Limb (tissue), 2 donors: ENCODE measurements around the gene RABGAP1L.
A peak's percentile ranks its signal among the peaks of the same experiment; 100 is the strongest.

Experiments used
- DNase-seq, 2 donors: peaks; one replicate each; pipeline ENCODE4 v3.0.0-alpha.2; 2016; ENCODE audit errors: extremely low spot score in 2 of 2

Gene RABGAP1L

GRCh38 chr1:174746024-174746808 is 586.9 kb downstream of the RABGAP1L start:
- DNase-seq, result no peak

DNA sequence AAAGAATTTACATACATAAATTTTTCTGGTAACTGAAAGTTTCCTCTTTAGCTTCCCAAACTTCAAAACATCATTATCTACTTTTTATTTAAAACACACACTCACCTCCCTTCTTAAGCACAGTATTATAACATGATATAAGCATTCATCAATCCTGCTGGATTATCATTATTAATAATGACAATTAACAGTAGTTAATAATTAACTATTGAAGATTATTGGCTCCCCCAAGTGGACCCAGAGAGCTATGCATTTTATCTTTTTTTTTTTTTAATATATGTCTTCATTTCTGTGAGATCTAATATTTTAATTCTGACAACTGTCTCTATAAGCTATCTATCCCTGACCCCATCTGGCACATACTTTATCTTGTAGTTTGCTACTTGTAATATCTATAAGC is 588.3 kb downstream of the RABGAP1L start:
- DNase-seq, result no peak

GRCh38 chr1:174748586-174748985 is 589.3 kb downstream of the RABGAP1L start:
- no peak for DNase-seq

GRCh38 chr1:174753131-174753530 is 593.8 kb downstream of the RABGAP1L start:
- no peak for DNase-seq

DNA sequence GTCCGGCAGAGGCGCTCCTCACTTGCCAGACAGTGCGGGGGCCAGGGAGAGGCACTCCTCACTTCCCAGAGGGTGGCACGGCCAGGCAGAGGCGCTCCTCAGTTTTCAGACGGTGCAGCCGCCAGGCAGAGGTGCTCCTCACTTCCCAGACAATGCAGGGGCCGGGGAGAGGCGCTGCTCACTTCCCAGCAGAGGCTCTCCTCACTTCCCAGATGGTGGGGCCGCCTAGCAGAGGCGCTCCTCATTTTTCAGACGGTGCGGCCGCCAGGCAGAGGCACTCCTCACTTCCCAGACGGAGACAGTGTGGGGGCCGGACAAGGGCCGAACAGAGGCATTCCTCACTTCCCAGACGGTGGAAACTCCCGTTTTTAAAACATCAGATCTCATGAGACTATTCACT is 602.0 kb downstream of the RABGAP1L start:
- DNase-seq, result peak in 1 of 2 donors; percentile 33

DNA sequence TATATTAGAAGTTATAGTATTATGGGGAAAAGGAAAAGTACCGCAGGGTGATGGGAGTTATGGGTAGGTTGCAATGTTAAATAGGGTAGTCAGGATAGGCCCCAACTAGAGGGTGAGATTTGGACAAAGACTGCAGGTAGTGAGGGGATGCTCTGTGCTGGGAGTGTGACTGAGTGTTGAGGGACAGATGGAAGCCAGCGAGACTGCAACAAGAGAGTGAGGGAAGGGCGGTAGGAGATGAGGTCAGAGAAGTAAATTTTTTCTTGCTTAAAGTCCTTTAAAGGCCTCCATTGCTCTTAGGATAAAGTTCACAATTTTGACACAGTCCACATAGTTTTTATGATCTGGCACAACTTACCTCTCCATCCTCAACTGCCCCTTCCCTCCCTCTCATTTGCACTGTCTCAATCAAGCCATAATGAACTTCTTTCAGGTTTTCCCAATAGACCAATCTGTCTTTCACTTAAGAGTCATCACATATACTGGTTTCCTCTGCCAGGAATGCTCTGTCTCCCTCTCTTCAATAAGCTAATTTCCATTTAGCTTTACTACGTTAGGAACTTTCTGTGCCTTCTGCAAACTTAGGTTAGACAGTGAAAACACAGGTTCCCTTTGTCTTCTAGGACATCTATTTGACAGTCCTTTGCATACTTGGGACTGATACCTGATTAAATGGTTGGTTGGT is 602.7 kb downstream of the RABGAP1L start:
- no peak for DNase-seq

DNA sequence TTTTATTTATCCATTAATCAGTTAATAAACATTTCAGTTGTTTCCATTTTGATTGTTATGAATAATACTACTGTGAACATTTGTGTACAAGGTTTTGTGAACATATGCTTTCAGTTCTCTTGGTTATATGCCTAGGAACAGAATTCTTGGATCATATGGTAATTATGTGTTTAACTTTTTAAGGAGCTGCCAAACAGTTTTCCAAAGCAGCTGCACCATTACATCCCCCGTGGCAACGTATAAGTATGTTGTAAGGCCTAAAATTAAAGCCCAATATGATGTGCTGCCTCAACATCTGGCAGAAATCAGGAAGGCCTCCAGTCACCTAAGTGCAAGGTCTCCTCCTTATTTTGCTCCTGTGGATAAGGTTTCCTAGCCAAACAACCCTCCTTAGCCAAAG is 604.9 kb downstream of the RABGAP1L start:
- peak in 1 of 2 donors; percentile 44 for DNase-seq

DNA sequence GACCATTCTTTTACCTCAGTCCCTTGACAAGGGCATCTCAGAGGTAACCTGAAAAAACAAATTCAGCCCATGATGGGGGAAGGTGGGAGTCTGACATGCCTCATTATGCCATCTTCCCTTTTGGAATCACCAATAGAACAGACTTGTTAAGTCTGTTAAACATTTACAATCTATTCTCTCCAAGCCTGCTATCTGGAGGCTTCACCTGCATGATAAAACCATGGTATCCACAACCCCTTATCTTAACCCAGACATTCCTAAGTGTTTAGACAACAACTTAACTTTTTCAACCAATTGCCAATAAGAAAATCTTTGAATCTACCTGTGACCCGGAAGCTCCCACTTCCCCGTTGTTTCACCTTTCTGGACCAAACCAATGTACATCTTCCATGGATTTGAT is 607.4 kb downstream of the RABGAP1L start:
- DNase-seq, result no peak

DNA sequence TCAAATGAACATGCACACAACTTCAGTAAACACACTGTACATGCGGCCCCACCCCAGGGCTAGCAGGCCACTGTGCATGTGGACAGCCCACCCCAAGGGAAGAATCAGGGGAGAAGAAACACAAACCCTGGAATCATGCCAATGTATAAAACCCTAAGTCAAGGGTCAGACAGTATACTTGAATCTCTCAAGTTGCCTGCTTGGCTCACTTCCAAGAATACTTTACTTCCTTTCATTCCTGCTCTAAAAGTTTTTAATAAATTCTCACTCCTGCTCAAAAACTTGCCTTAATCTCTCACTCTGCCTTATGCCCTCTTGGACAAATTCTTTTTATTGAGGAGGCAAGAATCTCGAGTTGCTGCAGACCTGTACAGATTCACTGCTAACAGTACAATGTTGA is 609.2 kb downstream of the RABGAP1L start:
- no peak for DNase-seq

GRCh38 chr1:174768949-174769348 is 609.6 kb downstream of the RABGAP1L start:
- no peak for DNase-seq

DNA sequence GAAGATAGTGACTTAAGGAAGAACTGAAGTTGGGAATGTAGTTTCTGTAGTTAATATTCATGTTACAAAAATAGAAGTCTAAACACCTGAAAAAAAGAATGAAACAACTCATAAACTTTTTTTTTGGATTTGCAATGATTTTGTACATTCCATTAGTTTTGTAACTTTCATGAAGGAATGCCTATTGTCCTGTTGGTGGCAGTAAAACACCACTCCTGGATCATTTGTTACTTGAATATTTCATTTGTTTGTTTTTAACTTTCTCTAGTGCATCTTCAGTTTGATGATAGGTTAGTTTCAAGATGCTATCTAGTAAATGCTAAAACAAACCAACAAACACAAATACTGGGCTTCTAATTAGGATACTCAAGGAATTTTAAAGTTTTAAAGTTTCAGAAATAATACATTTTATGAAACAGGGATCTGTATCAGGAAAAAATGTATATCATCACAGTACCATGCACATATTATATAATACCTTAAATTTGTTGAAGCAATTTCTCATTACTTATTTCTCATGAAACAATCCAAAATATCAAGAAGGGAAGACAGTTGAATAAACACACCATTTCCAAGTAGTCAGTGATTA is 610.7 kb downstream of the RABGAP1L start:
- DNase-seq, result peak in 1 of 2 donors; percentile 67

GRCh38 chr1:174775621-174776020 is 616.3 kb downstream of the RABGAP1L start:
- no peak for DNase-seq

DNA sequence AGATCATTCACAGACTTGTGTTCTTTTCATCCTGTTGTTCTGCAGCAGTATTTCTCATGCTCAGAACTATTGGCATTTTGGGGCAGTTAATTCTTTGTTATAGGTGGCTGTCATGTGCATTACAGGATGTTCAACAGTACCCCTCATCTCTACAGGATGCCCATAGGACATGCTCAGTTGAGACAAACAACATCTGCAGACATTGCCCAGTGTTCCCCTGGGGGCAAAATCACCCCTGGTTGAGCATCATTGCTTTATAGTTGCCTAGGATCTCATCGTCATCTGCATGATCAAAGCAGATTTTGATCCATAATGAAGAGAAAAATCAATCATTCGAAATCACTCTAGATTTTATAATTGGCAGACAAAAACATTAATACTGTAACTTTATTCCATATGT is 617.9 kb downstream of the RABGAP1L start:
- DNase-seq, result no peak

- no peak for DNase-seq
These were observed 626.2 kb downstream of the RABGAP1L start for GRCh38 chr1:174785510-174785909.

DNA sequence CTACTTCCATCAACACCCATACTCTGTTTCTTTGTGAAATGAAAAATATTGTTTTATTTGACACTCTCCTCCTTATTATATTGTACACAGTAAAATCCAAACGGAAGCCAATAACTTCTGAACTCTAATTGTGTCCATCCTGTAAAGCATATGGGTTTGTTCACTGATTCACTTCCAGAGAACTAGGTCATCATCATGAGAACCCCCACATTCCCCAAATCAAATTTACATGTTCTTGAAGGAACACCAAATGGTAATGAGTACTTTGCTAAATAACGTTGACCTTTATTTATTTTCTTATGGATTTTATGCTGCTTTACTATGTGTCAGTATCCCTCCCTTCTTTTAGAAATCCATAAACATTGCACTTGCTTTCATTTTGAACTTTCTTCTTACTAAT is 627.0 kb downstream of the RABGAP1L start:
- no peak for DNase-seq

GRCh38 chr1:174786760-174787159 is 627.4 kb downstream of the RABGAP1L start:
- DNase-seq, result no peak

DNA sequence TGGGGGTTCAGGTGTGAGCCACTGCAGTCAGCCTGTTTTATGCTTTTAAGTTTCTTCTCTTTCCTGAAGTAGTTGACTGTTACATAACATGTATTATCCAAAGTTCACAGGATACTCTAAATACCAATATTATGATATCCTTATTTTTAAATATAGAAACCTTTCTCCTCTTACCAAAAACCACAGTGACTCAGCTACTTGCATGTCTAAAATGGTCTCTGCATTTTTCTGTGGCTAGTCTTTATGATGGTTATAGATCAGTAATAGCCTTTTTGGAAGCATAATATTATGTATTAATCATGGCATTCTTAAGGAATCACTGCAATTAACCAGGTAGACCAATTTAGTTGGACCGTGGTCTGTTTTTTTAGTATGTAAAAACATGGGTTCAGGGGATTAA is 629.7 kb downstream of the RABGAP1L start:
- DNase-seq, result no peak

DNA sequence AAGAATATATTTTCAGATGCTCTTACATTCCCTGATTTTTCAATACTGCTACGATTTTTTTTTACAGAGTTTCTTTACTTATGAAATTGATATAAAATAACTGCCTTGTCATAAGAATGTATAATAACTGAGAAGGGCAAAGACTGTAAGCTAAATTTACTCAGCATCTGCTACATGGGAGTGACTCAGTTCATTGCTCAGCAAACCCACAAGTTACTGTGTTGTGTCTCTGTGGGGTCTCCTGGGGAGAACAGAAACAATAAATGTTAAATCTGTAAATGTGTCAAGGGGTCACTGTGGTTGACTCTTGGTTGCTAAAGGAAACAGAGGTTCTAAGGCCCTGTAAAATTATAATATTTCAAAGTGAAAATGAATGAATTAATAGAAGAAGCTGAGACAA is 630.1 kb downstream of the RABGAP1L start:
- no peak for DNase-seq

GRCh38 chr1:174791863-174792262 is 632.5 kb downstream of the RABGAP1L start:
- no peak for DNase-seq

DNA sequence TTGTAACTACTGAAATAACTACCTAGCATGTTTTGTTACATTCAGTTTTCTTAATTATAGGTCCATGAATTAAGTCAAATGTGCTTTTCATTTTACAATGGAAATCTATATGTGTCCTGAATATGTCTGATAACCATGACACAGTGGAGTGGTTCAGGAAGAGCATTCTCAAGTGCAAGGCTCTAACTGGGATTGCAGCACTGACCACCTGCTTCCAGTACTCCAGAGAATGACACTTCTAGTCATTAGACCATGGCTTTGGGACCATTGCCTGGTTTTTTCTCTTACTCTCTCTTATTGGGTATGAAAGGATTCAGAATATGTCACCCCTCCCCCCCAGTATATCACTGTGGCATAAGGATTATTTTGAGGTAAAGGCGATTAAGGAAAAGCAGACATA is 635.5 kb downstream of the RABGAP1L start:
- no peak for DNase-seq

DNA sequence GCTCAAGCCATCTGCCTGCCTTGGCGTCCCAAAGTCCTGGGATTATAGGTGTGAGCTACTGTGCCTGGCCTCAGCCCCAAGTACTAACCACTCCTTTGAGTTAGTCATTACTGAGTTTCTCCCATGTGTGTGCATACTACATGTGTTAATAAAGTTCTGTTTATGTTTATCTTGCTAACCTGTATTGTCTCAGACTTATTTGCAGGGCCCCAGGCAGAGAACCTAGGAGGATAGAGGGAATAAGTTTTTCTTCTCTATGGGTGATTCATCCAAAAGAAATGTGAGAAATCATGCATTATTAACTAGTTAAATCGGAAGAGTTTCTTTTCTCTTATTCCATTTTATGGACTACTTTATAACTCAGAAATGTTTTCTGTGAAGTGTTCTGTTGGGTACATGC is 636.5 kb downstream of the RABGAP1L start:
- DNase-seq, result no peak

DNA sequence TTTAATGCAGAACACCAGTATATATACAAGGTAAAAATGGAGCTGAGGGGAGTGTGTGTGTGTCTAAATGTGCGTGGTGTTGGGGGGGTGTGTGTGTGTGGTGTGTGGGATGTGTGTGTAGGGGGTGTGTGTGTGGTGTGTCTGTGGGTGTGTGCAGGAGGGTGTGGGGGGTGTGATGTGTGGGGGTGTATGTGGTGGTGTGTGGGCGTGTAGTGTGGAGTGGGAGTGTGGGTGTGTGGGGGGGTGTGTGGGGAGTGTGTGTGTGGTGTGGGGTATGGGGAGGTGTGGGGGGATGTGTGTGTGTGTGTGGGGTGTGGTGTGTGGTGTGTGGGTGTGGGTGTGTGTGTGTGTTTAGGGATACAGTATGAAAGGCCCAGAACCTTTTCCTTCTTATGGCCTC is 638.1 kb downstream of the RABGAP1L start:
- peak in 1 of 2 donors; percentile 28 for DNase-seq

- no peak for DNase-seq
These were observed 639.8 kb downstream of the RABGAP1L start for GRCh38 chr1:174799136-174799479.
